GM12801 (cell line): ENCODE data around the gene SUPT4H1.

Experiments
- CTCF ChIP-seq: IDR thresholded peaks from one replicate; pipeline ENCODE4 v1.5.1; 2011; ENCODE audit warnings: control low read depth; ENCODE audit not compliant: insufficient read length; ENCODE audit errors: extremely low read depth

SUPT4H1 gene

GRCh38 chr17:58331815-58332777, 19.9 kb downstream of the SUPT4H1 start:
- TF ChIP-seq CTCF = no peak

- TF ChIP-seq CTCF = no peak
These were observed 20.8 kb downstream of the SUPT4H1 start for GRCh38 chr17:58330997-58331814.

- TF ChIP-seq CTCF = no peak
These were observed 21.4 kb downstream of the SUPT4H1 start for GRCh38 chr17:58330538-58330996.

GRCh38 chr17:58329810-58330537, 22.0 kb downstream of the SUPT4H1 start:
- TF ChIP-seq CTCF = no peak

GRCh38 chr17:58329035-58329809, 22.8 kb downstream of the SUPT4H1 start:
- no peak for TF ChIP-seq CTCF

GRCh38 chr17:58328195-58329034, 23.6 kb downstream of the SUPT4H1 start, which contains the start of gene TSPOAP1:
Gene TSPOAP1, minus strand, starts transcription at chr17:58328795. Its CDS starts 875 bp downstream, at chr17:58327920.
- TF ChIP-seq CTCF = no peak
